Neural cell (in vitro differentiated cells): ENCODE measurements around the gene APOL4.

Experiments used
- CTCF ChIP-seq: fragments of 450-650 bp; IDR thresholded peaks from 2 replicates; pipeline ENCODE4 v1.5.1; 2014; ENCODE audit warnings: antibody characterized with exemption, mild to moderate bottlenecking, moderate library complexity; ENCODE audit not compliant: poor library complexity, severe bottlenecking
- EP300 ChIP-seq: fragments of 450-650 bp; conservative IDR thresholded peaks from 2 replicates; pipeline ENCODE4 v1.6.1; 2014; ENCODE audit warnings: antibody characterized with exemption, mild to moderate bottlenecking, moderate library complexity; ENCODE audit not compliant: poor library complexity, severe bottlenecking
- EZH2 ChIP-seq: fragments of 200-600, 300-800 bp; shearing (Covaris generic), sonication (generic); IDR thresholded peaks from 2 replicates; pipeline ENCODE4 v1.6.1; 2014; ENCODE audit warnings: antibody characterized with exemption, low read length, borderline replicate concordance, mild to moderate bottlenecking; ENCODE audit not compliant: insufficient read depth, poor library complexity, severe bottlenecking
- MXI1 ChIP-seq: fragments of 450-650 bp; conservative IDR thresholded peaks from 2 replicates; pipeline ENCODE4 v1.6.1; 2014; ENCODE audit warnings: antibody characterized with exemption, mild to moderate bottlenecking; ENCODE audit not compliant: poor library complexity, severe bottlenecking
- POLR2AphosphoS5 ChIP-seq: IDR thresholded peaks from 2 replicates; pipeline ENCODE4 v1.6.1; 2012
- RAD21 ChIP-seq: fragments of 450-650 bp; conservative IDR thresholded peaks from 2 replicates; pipeline ENCODE4 v1.6.1; 2014; ENCODE audit warnings: antibody characterized with exemption, mild to moderate bottlenecking, moderate library complexity
- REST ChIP-seq: IDR thresholded peaks from 2 replicates; pipeline ENCODE4 v1.6.1; 2012; ENCODE audit warnings: borderline replicate concordance
- SMC3 ChIP-seq: fragments of 450-650 bp; conservative IDR thresholded peaks from 2 replicates; pipeline ENCODE4 v1.6.1; 2014; ENCODE audit warnings: antibody characterized with exemption, mild to moderate bottlenecking, moderate library complexity; ENCODE audit not compliant: poor library complexity
- TAF1 ChIP-seq: IDR thresholded peaks from 2 replicates; pipeline ENCODE4 v1.6.1; 2012; ENCODE audit warnings: low read depth

- TF ChIP-seq CTCF = no peak
- TF ChIP-seq MXI1 = no peak
- no peak for TF ChIP-seq RAD21
- no peak for TF ChIP-seq EP300
- TF ChIP-seq REST = no peak
- TF ChIP-seq POLR2AphosphoS5 = no peak
- no peak for TF ChIP-seq TAF1
- no peak for TF ChIP-seq EZH2
- TF ChIP-seq SMC3 = no peak
Measured at GRCh38 chr22:36197065-36197440, 4.6 kb downstream of the APOL4 start.
